ENCODE measurements around the gene WFIKKN1.

The WFIKKN1 gene

GRCh38 chr16:659618-660017, 28.8 kb downstream of the WFIKKN1 start:
- DNase-seq, result no peak

- no peak for DNase-seq
Measured at GRCh38 chr16:660132-660458, 29.3 kb downstream of the WFIKKN1 start.

- peak; percentile 53 for DNase-seq
Measured at GRCh38 chr16:660459-661183, 29.8 kb downstream of the WFIKKN1 start.

GRCh38 chr16:661184-661821, 30.5 kb downstream of the WFIKKN1 start:
- no peak for DNase-seq

GRCh38 chr16:662095-662494, 31.3 kb downstream of the WFIKKN1 start:
- no peak for DNase-seq

GRCh38 chr16:662597-662996, 31.8 kb downstream of the WFIKKN1 start:
- DNase-seq, result no peak

- no peak for DNase-seq
Measured at GRCh38 chr16:666572-666971, 35.8 kb downstream of the WFIKKN1 start.

GRCh38 chr16:667113-667779, 36.5 kb downstream of the WFIKKN1 start:
- DNase-seq, result no peak

GRCh38 chr16:667780-668518, 37.2 kb downstream of the WFIKKN1 start, which contains the start of gene RHOT2:
RHOT2 (plus strand) TSS chr16:668132; CDS start chr16:668200, 68 bp downstream.
- DNase-seq, result peak; percentile 83

GRCh38 chr16:668519-669171, 37.9 kb downstream of the WFIKKN1 start:
- no peak for DNase-seq

GRCh38 chr16:669666-670065, 38.9 kb downstream of the WFIKKN1 start:
- DNase-seq, result no peak

- DNase-seq, result no peak
Measured at GRCh38 chr16:670485-671352, 39.9 kb downstream of the WFIKKN1 start.

- no peak for DNase-seq
Measured at GRCh38 chr16:671353-672131, 40.8 kb downstream of the WFIKKN1 start.

GRCh38 chr16:672371-672770, 41.6 kb downstream of the WFIKKN1 start:
- no peak for DNase-seq

- no peak for DNase-seq
Measured at GRCh38 chr16:672851-673250, 42.1 kb downstream of the WFIKKN1 start.

- DNase-seq, result no peak
Measured at GRCh38 chr16:673399-673991, 42.7 kb downstream of the WFIKKN1 start.

- no peak for DNase-seq
Measured at GRCh38 chr16:674214-674881, 43.6 kb downstream of the WFIKKN1 start.

- DNase-seq, result no peak
Measured at GRCh38 chr16:674968-675883, 44.4 kb downstream of the WFIKKN1 start, which contains the start of gene RHBDL1. RHBDL1 (plus strand) TSS chr16:675671; CDS start chr16:675791, 120 bp downstream.
